Cortex of kidney (tissue), 1 donor: ENCODE results near the gene WNT1.

Experiments used
- DNase-seq: peaks from one replicate; lab custom pipeline; 2025; lab: John Stamatoyannopoulos, UW

The WNT1 gene

GRCh38 chr12:49000346-49000745 is 22.2 kb downstream of the WNT1 start:
- no peak for DNase-seq

GRCh38 chr12:49008943-49009342 is 30.8 kb downstream of the WNT1 start:
- no peak for DNase-seq

- no peak for DNase-seq
These were observed 32.1 kb downstream of the WNT1 start for GRCh38 chr12:49010092-49010668.

GRCh38 chr12:49012739-49013138 is 34.6 kb downstream of the WNT1 start:
- DNase-seq, result no peak

- no peak for DNase-seq
These were observed 35.3 kb downstream of the WNT1 start for GRCh38 chr12:49013428-49013827.

- no peak for DNase-seq
These were observed 36.4 kb downstream of the WNT1 start for GRCh38 chr12:49014547-49014946.

GRCh38 chr12:49015196-49015595 is 37.1 kb downstream of the WNT1 start:
- DNase-seq, result no peak

GRCh38 chr12:49017891-49018260 is 39.8 kb downstream of the WNT1 start:
- no peak for DNase-seq

- DNase-seq, result no peak
These were observed 40.4 kb downstream of the WNT1 start, which contains the start of gene PRKAG1 for GRCh38 chr12:49018261-49019119. Gene PRKAG1 (minus strand): TSS chr12:49018776. CDS start chr12:49018740, 36 bp downstream.

- no peak for DNase-seq
These were observed 41.0 kb downstream of the WNT1 start for GRCh38 chr12:49019120-49019430.

GRCh38 chr12:49019443-49020324 is 41.6 kb downstream of the WNT1 start:
- DNase-seq, result no peak

GRCh38 chr12:49020441-49020840 is 42.3 kb downstream of the WNT1 start:
- DNase-seq, result no peak

- DNase-seq, result no peak
These were observed 43.3 kb downstream of the WNT1 start for GRCh38 chr12:49021292-49021915.

GRCh38 chr12:49022558-49023178 is 44.5 kb downstream of the WNT1 start:
- DNase-seq, result no peak

- no peak for DNase-seq
These were observed 45.7 kb downstream of the WNT1 start for GRCh38 chr12:49023812-49024211.

- no peak for DNase-seq
These were observed 46.4 kb downstream of the WNT1 start for GRCh38 chr12:49024543-49024942.

GRCh38 chr12:49025463-49025862 is 47.3 kb downstream of the WNT1 start:
- no peak for DNase-seq

GRCh38 chr12:49026101-49026500 is 48.0 kb downstream of the WNT1 start:
- DNase-seq, result no peak

- no peak for DNase-seq
These were observed 48.8 kb downstream of the WNT1 start for GRCh38 chr12:49026678-49027480.

- no peak for DNase-seq
These were observed 49.9 kb downstream of the WNT1 start for GRCh38 chr12:49027846-49028555.
